DOHH2 (cell line): Measurements from ENCODE around the gene P2RY6.

Experiments
- H3F3A ChIP-seq: fragments of 200-600 bp; sonication (generic), shearing (Covaris generic); 2 replicates; pipeline ENCODE4 v1.6.0; 2016; ENCODE audit warnings: antibody characterized with exemption, mild to moderate bottlenecking; ENCODE audit not compliant: control insufficient read depth, insufficient read depth
- H3K27ac ChIP-seq: fragments of 200-600 bp; sonication (generic); 2 replicates; pipeline ENCODE4 v1.5.1; 2014; ENCODE audit warnings: low read depth, mild to moderate bottlenecking, low read length, moderate library complexity
- H3K27me3 ChIP-seq: fragments of 200-600 bp; sonication (generic); 2 replicates; pipeline ENCODE4 v1.6.1; 2014; ENCODE audit warnings: mild to moderate bottlenecking, low read length, mixed read lengths; ENCODE audit not compliant: control insufficient read depth
- H3K36me3 ChIP-seq: fragments of 200-600 bp; sonication (generic); 2 replicates; pipeline ENCODE4 v1.6.1; 2014; ENCODE audit warnings: mild to moderate bottlenecking, low read length, moderate library complexity, mixed read lengths; ENCODE audit not compliant: control insufficient read depth
- H3K4me1 ChIP-seq: fragments of 200-600 bp; sonication (generic); 2 replicates; pipeline ENCODE4 v1.6.1; 2014; ENCODE audit warnings: mild to moderate bottlenecking, low read length, mixed read lengths; ENCODE audit not compliant: control insufficient read depth
- H3K4me2 ChIP-seq: fragments of 200-600 bp; sonication (generic); 2 replicates; pipeline ENCODE4 v1.6.0; 2014; ENCODE audit warnings: mild to moderate bottlenecking, low read length, moderate library complexity
- H3K4me3 ChIP-seq: fragments of 200-600 bp; sonication (generic); 2 replicates; pipeline ENCODE4 v1.5.1; 2014; ENCODE audit warnings: mild to moderate bottlenecking, low read length, mixed read lengths
- H3K79me2 ChIP-seq: fragments of 200-600 bp; sonication (generic); 2 replicates; pipeline ENCODE4 v1.6.1; 2014; ENCODE audit warnings: mild to moderate bottlenecking, low read length, mixed read lengths; ENCODE audit not compliant: control insufficient read depth
- H3K9me2 ChIP-seq: fragments of 200-600 bp; sonication (generic); replicated peaks from 2 replicates; pipeline ENCODE4 v1.6.1; 2014; ENCODE audit warnings: mild to moderate bottlenecking, low read length, mixed read lengths; ENCODE audit not compliant: control insufficient read depth
- H3K9me3 ChIP-seq: fragments of 200-600 bp; sonication (generic); 2 replicates; pipeline ENCODE4 v1.6.1; 2014; ENCODE audit warnings: antibody characterized with exemption, low read length, mixed read lengths; ENCODE audit not compliant: control insufficient read depth, insufficient read depth
- H4K20me1 ChIP-seq: fragments of 200-600 bp; sonication (generic); 2 replicates; pipeline ENCODE4 v1.6.0; 2014; ENCODE audit warnings: low read depth, mild to moderate bottlenecking, antibody characterized with exemption, low read length, moderate library complexity; ENCODE audit not compliant: control insufficient read depth, insufficient read depth
- CTCF ChIP-seq: fragments of 200-600 bp; sonication (generic); IDR thresholded peaks from one replicate; pipeline ENCODE4 v1.5.1; 2014; ENCODE audit warnings: antibody characterized with exemption, mild to moderate bottlenecking, low read depth, low read length; ENCODE audit not compliant: poor library complexity, severe bottlenecking
- EZH2phosphoT487 ChIP-seq: fragments of 200-600 bp; sonication (generic); IDR thresholded peaks from 2 replicates; pipeline ENCODE4 v1.6.1; 2017; ENCODE audit warnings: borderline replicate concordance, mild to moderate bottlenecking, antibody characterized with exemption, low read length, moderate library complexity, mixed read lengths

Gene P2RY6

GRCh38 chr11:73245461-73245860, 26.7 kb upstream of the P2RY6 start:
- no peaks in the 10 kb centered on the region for H3K9me3 ChIP-seq
- H4K20me1 ChIP-seq: no peaks in the 10 kb centered on the region
- 0 out of 2 replicates have a peak, but pooled peaks cover 4% of the 10 kb centered on the region for H3K27me3 ChIP-seq
- H3F3A ChIP-seq: no peaks in the 10 kb centered on the region
- peaks cover 9% of the 10 kb centered on the region for H3K4me1 ChIP-seq
- no peaks in the 10 kb centered on the region for H3K79me2 ChIP-seq
- no peaks in the 10 kb centered on the region for H3K36me3 ChIP-seq
- H3K4me3 ChIP-seq: no peak overlapping the region
- no peak overlapping the region for H3K27ac ChIP-seq
- H3K4me2 ChIP-seq: no peak overlapping the region
- TF ChIP-seq CTCF: no peak
- no peak for TF ChIP-seq EZH2phosphoT487
- H3K9me2 ChIP-seq: no peaks in the 10 kb centered on the region

- no peaks in the 10 kb centered on the region for H3K9me3 ChIP-seq
- no peaks in the 10 kb centered on the region for H3K36me3 ChIP-seq
- 0 out of 2 replicates have a peak, but pooled peaks cover 4% of the 10 kb centered on the region for H3K27me3 ChIP-seq
- TF ChIP-seq EZH2phosphoT487 (no peak), CTCF (no peak)
- H3K4me3 ChIP-seq: no peak overlapping the region
- H4K20me1 ChIP-seq: no peaks in the 10 kb centered on the region
- H3K4me1 ChIP-seq: peaks cover 9% of the 10 kb centered on the region
- H3F3A ChIP-seq: no peaks in the 10 kb centered on the region
- H3K27ac ChIP-seq: no peak overlapping the region
- H3K4me2 ChIP-seq: no peak overlapping the region
- no peaks in the 10 kb centered on the region for H3K9me2 ChIP-seq
- H3K79me2 ChIP-seq: no peaks in the 10 kb centered on the region
Measured at GRCh38 chr11:73246303-73246702, 25.8 kb upstream of the P2RY6 start.

- Histone ChIP-seq H3K79me2 (no peaks in the 10 kb centered on the region), H3K4me3 (no peak overlapping the region), H4K20me1 (0 out of 2 replicates have a peak, but pooled peaks cover 3% of the 10 kb centered on the region), H3K9me2 (no peaks in the 10 kb centered on the region), H3F3A (peaks cover 7% of the 10 kb centered on the region), H3K4me2 (no peak overlapping the region), H3K4me1 (no peaks in the 10 kb centered on the region), H3K9me3 (no peaks in the 10 kb centered on the region), H3K27ac (no peak overlapping the region), H3K36me3 (no peaks in the 10 kb centered on the region), H3K27me3 (0 out of 2 replicates have a peak, but pooled peaks cover 4% of the 10 kb centered on the region)
- no peak for TF ChIP-seq EZH2phosphoT487
- no peak for TF ChIP-seq CTCF
Measured at GRCh38 chr11:73248526-73249185, 23.5 kb upstream of the P2RY6 start.
